Measurements from ENCODE around the gene GLYR1.

The GLYR1 gene

DNA sequence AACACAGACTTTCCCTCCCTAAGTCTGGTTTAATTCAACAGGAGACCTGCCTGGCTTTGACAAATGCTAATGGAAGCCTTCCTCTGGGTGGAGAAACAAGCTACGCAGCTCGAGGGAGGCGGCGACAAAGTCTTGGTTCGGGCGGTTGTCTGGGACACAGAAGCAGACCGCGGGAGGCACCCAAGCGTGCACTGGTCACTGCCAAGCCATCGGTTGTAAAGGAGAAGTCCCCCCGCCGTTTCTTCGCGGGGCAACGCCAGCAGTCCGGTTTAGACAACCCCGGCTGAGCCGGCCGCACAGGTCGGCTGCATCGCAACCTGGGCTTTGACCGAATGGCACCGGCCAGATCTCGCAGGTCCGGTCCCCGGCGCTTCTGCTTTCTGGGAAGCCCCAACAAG, 586 bp downstream of the GLYR1 start:
- peak; percentile 26 to 41 for DNase-seq

DNA sequence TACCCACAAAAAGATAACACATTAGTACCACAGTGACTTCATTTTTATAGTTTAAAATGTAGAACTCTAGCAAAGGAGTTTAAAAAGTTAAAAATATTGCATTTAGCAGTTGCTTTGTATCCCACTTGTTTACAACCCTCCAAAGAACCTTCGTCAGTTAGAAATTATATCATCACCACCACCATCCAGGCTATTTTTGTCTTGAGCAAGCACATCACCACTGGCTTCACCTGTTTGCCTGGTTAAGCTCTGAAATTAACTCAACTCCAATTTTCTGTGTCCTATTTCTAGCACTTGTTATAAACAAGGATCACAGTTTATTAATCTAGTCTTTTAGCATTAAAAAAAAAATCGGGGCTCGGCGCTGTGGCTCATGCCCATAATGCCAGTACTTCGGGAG, 6.1 kb downstream of the GLYR1 start:
- no peak for DNase-seq

DNA sequence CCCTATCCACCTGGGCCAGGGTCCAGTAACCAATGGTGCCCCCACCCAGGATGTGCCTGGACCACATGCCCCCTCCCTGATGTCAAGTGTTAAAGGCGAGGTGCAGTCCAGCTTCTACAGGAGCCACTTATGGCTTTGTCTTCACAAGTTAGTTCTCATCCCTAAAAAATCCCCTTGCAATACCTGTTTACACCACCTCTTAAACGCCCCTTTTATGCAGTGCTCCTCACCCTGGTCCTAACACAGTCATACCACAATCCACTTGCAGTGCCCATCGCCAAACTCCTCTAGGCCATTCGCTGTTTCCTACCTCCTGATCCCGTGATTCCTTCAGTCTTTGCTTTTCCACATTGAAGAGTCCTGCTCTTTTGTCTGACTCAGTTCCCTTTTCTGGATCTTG, 7.1 kb downstream of the GLYR1 start:
- DNase-seq, result no peak

DNA sequence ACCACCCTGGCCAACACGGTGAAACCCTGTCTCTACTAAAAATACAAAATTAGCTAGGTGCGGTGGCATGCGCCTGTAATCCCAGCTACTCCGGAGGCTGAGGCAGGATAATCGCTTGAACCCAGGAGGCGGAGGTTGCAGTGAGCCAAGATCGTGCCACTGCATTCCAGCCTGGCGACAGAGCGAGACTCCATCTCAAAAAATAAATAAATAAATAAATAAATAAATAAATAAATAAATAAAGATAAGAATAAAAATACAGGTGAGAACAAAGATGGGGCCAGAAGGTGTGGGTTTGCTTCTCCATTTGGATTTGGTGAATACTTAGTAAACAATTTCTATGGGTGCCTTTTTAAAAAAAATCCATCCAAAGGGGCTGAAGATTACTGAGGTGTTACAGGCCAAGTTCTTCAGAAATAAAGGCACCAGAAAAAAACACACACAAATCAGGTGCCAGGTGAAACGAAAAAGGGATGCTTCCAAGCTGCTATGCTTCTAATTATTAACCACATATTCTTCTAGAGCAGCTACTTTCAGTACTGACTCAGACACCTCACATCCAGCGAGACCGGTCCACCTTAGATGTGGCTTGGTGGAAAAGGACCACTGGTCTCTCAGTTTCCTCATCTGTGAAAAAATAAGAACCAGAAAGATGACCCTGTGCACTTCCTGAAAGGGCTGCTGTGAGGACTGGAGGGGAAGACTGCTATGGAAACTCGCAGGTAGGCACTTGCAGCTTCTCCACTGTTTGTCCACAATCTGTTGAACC, 9.2 kb downstream of the GLYR1 start:
- DNase-seq, result no peak

DNA sequence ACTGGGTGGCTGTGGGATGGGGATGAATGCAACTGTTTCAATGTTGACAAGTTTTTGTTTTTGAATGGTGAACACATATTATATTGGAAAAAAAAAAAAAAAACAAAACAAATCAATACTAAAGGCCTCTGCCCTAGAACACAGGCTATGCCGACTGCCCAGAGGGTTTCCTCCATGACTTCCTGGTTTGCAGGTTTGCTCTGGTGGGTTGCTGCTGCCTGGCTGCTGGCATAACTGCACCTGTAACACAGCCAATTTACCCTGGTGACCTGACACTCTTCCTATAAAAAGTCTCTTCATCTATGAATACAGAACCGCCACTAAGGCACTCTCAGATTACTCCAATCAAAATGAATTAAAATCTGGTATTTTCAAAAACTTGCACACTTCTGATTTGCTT, 10.4 kb downstream of the GLYR1 start:
- DNase-seq, result no peak

DNA sequence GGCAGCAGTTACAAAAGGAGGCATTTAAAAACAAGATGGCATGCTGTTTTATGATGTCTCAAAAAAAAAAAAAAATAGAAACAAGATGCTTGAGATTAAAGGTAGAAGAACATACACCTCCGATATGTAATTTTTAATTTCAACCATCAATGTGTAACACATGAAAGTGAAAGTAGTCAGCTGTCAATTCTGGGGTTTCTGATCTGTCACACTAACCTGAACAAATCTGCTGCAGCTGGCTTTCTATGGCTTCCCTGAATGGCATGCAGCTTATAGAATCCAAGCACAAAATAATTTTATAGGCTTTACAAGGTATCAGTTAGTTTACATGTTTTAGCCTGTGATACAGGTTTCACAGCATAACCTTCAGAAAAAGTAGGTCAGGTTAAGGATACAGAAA, 13.5 kb downstream of the GLYR1 start:
- DNase-seq, result no peak

DNA sequence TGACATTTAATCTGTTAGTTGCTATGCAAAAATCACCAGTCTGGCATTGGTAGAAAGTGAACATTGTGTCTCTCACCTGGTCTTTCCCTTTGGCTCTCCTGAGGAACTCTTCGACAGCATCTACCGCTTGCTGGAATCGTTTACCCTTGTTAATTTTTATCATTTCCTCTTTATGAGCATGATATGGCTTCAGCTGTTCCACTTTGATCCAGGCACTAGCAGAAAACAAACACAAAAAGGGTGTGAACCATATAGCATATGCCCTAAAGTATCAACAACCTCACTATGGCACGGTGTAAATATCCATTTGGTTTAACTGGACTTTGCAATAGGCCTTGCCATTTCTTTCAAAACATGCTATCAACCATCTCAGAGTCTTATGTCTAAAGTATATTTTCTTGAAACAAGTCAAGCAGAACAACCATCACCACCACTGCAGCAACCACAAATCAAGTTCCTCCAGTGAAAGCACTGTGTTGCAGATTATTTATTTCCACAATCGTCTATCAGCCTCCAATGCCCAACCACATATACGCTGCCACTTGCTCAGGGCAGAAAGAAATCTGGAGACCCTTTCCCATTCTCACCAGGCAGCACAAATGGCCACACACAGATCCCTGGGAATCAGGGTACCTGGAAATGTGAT, 14.3 kb downstream of the GLYR1 start:
- no peak for DNase-seq

DNA sequence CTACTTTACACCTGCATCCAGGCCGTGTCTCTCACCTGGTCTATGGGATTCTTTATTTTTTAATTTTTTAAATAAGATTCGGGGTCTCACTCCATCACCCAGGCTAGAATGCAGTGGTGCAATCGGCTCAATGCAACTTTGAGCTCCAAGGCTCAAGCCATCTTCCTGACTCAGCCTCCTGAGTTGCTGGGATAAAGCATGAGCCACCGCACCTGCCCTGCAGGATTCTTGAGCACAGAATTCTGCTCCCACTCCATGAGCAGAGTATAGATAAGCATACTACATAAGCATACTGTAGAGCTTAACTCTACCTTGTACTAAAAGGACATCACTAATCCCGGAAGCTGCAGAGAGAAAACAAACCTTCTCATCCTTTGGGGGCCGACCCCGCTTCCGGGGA, 15.5 kb downstream of the GLYR1 start:
- DNase-seq, result no peak

DNA sequence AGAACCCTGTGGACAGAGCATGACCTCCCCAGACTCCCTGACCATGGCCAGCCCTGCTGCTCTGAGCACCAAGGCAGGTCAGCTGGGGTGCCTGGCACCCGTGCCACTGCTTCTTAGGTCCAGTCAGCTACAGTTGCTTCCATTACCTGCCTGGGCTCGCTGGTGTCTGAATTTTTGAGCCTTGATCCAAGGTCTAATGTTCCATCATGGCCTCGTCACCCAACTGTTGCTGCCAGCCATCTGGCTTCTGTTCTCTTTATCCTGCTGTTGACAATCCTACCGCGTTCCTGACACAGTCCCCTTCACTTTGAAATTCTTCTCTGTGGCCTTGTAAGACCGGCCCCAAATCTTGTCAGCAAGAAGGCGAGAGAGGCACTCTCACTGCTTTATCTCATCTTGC, 16.7 kb downstream of the GLYR1 start:
- no peak for DNase-seq

DNA sequence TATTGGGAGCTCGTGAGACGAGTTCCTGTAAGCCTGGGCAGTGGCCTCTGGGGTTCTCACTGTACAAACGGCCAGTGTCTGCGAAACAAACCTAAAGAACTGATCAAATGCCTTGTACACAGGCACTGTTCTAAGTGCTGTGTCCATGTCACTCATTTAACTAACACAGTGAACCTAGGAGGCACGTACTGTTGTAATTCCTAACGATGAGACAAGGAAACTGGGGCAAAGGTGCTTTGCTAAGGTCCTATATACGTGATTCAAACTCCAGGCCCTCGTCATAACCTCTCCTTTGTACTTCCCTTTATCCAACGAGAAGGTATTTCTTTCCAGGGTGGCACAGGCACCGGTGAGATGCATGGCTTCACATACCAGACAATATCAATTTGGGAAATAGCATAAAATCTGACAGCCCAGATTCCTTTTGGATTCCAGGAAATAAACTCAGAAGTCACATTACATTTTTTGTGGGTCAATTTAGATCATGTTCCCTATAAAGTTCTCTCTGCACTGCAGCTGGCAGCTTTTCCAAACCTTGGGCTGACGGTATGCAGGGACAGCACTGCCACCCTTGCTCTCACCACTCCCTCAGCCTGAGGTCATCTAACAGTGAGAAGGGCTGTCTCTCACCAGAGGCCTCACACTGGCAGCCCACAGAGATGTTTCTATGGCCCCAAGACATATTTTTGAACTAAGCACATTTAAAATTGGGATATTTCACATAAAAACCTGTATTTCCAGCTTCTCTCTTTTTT, 18.3 kb downstream of the GLYR1 start:
- DNase-seq, result no peak

DNA sequence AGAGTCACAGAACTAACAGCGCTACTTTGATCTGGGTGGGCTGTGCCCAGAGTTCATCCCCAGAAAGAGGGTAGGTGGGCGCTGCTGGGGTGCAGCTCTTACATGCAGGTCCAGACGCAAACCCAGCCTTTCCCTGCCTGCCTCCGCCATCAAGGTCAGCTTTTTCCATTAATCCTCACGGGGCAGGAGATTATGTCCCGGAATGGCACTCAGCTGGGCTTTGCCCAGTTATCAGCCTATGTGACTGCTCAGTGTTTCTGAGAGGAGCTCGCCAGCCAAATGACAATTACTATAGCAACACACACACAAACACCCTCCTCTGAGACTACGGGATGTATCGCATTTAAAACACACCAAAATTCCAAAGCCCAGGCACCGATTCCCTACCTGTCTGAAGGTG, 20.1 kb downstream of the GLYR1 start:
- DNase-seq, result no peak

DNA sequence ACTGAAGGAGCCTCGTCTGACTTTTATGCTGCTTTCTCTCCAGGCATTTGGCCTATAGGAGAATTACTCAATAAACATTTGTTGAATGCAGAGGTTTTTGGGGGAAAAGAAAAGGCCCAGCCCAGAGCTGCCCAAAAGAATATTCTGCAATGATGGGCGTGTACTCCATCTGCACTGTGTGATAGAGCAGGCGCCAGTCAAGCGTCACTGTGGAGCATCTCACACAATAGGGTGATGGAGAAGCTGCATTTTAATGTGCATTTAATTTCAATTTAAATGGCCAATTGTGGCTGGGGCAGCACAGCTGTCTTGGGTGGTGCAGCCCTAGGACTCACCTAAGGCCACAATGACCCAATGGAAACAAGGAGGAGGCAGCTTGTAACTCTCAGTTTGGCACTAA, 20.6 kb downstream of the GLYR1 start:
- DNase-seq, result no peak

DNA sequence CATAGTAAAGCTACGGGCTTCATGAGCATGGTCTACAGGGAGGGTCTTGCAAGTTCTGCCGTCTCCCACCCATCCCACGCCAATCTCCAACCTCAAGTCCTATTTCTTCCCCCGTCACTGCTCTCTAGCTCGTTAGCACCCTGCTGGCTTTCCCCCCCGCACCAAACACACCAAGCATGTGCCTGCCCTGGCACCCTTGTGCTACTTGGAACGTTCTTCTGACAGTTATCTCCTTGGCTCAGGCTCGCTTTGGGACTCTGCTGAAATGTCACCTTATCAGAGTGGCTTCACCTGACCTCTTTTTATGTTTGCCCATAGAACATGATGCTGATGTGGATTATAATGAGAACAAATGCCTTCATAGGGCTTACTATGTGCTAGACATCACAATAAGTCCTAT, 21.9 kb downstream of the GLYR1 start:
- DNase-seq, result no peak

DNA sequence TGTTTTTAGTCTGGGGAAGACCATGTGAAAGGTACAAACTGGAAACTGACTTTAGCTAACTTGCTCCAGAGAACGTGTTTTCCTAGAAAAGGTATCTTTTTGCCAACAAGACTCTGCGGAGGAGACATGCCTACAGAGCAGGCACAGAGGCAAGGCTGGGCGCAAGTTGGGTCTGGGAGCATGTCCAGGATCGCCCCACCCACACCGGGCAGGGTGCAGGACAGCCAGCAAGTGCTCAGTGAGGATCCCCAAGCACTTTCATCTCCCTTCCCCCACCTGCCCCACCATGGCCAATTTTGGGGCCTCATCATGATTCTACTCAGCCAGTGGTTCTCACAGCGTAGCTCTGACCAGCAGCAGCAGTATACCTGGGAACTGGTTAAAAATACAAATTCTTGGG, 26.4 kb downstream of the GLYR1 start:
- DNase-seq, result no peak

DNA sequence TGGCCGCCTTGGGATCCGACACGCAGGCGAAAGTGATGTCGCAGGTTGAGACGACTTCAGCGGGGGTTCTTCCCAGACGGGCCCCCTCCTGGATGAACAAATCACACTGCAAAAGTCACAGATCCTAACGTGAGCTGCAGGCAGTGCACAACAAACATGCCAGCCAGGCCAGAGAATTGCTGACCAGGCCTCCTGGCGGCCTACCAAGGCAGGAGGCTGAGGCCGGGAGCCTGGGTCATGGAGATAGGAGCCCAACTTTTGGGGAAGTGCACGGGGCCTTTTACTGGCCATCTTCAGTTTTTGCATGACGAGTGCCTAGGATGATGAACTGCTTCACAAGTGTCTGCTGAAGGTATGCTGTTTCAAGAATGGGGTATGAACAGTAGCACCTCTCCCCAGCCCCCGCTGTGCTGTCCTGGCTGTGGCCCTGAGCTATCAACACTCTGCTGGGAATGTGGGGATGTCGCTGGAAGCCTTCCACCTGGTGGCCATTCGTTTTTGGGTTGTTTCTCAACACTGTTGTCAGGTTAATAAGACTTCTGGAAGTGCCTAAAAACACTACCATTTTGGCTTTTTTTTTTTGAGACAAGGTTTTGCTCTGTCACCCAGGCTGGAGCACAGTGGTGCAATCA, 32.4 kb downstream of the GLYR1 start:
- DNase-seq, result no peak

DNA sequence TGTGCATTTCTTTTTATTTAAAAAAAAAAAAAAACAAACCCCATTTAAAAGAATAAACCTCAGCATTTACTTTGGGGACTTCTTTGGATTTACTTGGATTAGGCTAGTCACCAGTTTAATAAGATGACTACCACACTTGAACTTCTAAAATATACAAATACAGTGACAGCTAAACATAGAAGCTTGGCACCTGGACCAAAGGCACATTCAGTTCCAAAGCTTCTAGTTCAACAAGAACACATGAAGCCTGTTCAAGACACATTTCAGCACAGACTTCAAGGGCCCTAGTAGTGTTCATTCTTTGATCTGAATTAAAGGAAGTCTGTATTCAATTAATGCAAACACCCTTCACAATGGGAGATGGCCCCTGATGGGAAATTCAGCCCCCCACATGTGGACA, 33.0 kb downstream of the GLYR1 start:
- DNase-seq, result no peak

DNA sequence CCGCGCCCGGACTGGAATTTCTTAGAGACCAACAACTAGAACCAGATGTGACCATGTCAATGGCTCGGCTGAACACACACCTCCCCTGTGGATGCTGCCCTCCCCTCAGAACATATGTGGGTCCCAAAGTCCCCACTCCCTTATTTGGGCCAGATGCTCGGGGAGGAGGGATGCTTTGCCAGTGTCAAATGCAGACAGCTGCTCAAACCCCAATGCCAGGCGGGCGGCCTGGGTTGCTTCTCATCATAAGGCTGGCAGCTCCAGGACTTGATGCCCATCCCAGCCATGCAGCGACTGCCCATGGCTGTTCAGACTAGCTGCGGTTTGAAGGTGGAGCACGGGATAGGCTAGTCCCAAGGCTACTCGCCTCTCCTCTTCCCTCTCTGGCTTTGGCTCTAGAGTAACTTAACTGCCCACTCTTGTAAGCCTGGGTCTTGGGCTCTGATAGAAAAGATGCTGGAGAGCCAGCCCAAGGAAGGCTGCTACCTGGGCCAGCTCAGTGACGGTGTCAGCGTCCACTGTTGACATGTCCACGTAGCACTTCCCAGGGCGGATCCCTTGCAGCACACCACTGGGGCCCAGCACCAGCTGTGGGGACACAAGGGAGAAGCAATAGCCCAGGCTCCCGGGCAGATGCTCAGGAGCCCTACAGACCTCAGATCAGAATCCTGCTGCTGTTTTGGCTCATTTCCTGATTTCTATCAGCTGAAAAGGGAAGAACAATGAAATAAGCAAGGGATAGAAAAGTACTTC, 33.7 kb downstream of the GLYR1 start:
- DNase-seq, result no peak

DNA sequence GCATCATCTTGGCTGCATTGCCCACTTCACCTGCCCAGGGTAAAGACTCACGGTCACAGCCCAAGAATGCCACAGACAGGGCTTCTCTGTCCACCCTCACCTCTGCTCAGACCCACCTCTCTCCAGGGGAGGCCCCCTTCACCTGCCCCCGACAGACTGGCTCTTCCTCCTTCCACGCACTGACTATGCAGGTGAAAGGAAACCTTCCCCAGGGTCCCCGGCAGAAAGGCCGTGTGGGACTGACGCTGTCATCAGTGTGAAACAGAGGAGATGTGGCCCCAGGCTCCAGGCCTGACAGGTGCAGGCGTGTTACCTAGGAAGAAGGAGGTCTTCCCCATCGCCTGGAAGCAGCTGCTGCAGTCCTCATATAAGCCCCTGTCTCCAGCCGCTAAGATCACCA, 35.3 kb downstream of the GLYR1 start:
- no peak for DNase-seq

DNA sequence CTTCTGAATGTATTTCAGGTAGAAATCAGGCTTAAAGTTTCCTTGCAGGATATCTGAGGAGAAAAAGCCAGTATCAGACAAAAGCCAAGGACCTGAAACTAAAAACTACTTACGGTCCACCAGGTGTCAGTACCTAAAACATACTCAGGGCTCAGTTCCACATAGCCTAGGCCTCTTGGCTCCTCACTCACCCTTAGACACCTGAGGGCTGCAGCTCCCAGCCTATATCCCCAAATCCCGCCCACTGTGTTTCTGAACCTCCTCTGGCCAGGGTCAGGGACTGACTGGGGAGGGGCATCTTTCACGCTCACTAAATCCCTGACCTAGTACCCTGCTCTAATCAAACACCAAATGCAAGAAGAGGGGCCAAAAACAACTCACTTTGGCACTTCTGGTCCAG, 35.8 kb downstream of the GLYR1 start:
- DNase-seq, result no peak

DNA sequence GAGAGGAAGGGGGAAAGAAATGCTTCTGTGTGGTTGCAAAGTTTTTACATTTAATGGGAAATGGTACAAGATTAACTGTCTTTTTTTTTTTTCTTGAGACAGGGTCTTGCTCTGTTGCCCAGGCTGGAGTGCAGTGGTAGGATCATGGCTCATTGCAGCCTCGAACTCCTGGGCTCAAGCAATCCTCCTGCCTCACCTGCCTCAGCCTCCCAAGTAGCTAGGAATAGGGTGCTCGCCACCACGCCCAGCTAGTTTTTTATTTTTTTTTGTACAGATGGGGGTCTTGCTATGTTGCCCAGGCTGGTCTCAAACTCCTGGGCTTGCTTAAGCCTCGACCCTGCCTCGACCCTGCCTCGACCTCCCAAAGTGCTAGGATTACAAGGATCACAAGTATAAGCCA, 40.8 kb downstream of the GLYR1 start:
- DNase-seq, result no peak

DNA sequence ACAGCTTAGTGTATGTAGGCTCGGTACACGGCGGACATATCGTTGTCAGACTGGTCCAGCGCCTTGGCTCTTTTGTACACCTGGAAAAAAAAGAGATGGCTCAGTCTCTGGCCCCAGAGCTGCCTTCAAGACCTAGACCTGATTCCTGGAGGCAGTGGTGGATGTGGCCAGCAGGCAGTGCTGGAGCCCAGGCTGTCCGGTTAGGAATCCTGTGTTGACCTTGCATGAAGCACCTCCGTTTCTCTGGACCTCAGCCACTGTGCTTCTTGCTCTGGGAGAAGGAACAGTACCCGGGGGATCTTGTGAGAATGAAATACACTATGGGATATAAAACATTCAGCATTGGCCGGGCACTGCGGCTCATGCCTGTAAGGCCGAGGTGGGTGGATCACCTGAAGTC, 41.9 kb downstream of the GLYR1 start:
- no peak for DNase-seq

DNA sequence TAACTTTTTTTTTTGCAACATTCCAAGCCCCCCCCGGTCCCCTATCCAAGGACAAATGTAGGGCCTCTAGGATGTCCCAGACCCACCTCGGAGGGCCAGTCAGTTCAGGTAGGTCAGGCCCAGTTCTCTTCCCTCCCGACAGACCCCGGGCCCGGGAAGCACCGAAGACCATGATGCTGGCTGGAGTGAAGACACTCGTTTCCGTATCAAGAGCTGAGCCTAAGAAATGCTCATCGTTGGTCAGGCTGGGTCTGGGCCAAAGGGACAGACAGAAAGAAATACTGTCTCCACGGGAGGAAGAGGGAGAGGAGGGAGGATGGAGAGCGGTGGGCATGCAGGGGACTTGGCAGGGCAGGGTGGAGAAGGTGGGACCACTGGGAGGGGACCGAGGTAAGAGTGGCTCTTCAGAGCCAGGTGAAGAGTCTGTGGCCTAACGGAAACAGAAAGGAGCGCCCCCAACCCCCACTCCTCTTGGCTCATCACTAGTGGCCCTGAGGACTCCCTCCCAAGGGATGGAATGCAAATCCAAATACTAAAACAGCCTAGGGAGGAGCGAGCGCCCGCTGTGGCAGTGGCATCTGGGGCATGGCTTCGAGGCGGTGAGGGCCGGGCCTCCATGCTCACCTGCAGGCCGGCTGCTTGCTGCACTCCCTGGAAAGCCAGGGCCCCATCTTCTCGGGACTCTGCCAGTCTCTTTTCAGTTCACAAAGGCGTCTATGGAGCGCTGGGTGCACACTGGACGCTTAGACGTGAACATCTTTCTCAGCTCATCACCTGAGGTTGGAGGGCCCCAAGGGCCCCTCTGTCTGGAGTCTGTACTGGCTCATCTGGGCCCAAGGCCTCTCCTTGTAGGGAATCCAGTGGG, 43.0 kb downstream of the GLYR1 start:
- no peak for DNase-seq
